MV-4-11 (cell line): ENCODE measurements around the gene MTLN.
A peak's percentile ranks its signal among the peaks of the same experiment; 100 is the strongest.
"Not testable (repeated sequence)": the region's sequence is repeated elsewhere in the genome, so short reads cannot be mapped to it uniquely, and the experiment has no call there.

ENCODE experiments used
- DNase-seq: peaks from one replicate; lab custom pipeline; 2025; lab: John Stamatoyannopoulos, UW

MTLN gene

GRCh38 chr2:110211938-110212858 lies at the start of gene MTLN:
Gene MTLN (minus strand): TSS chr2:110212547. CDS start chr2:110212525, 22 bp downstream.
- peak; percentile 47 for DNase-seq

GRCh38 chr2:110261910-110262309 lies 49.6 kb upstream of the MTLN start:
- not testable (repeated sequence) for DNase-seq

- DNase-seq: not testable (repeated sequence)
These were observed 35.9 kb upstream of the MTLN start for GRCh38 chr2:110248081-110248795.

GRCh38 chr2:110245488-110246435 lies 33.4 kb upstream of the MTLN start:
- DNase-seq: not testable (repeated sequence)

GRCh38 chr2:110243283-110243682 lies 30.9 kb upstream of the MTLN start:
- DNase-seq: not testable (repeated sequence)

GRCh38 chr2:110234514-110234913 lies 22.2 kb upstream of the MTLN start:
- DNase-seq: not testable (repeated sequence)

GRCh38 chr2:110229886-110230285 lies 17.5 kb upstream of the MTLN start:
- DNase-seq: not testable (repeated sequence)

- not testable (repeated sequence) for DNase-seq
These were observed 10.3 kb upstream of the MTLN start for GRCh38 chr2:110222626-110223025.

GRCh38 chr2:110221938-110222337 lies 9.6 kb upstream of the MTLN start:
- no peak for DNase-seq

GRCh38 chr2:110220190-110220564 lies 7.8 kb upstream of the MTLN start:
- no peak for DNase-seq

GRCh38 chr2:110219496-110220189 lies 7.3 kb upstream of the MTLN start:
- DNase-seq: no peak

GRCh38 chr2:110218889-110219288 lies 6.5 kb upstream of the MTLN start:
- not testable (repeated sequence) for DNase-seq

- DNase-seq: no peak
These were observed 4.5 kb upstream of the MTLN start for GRCh38 chr2:110216803-110217202.

- no peak for DNase-seq
These were observed 3.9 kb upstream of the MTLN start for GRCh38 chr2:110216199-110216598.

GRCh38 chr2:110215566-110216158 lies 3.3 kb upstream of the MTLN start:
- DNase-seq: no peak

GRCh38 chr2:110215091-110215490 lies 2.7 kb upstream of the MTLN start:
- DNase-seq: no peak

- DNase-seq: not testable (repeated sequence)
These were observed 1.2 kb upstream of the MTLN start for GRCh38 chr2:110213522-110213921.

- DNase-seq: no peak
These were observed 6.5 kb downstream of the MTLN start for GRCh38 chr2:110205660-110206455.

- DNase-seq: peak; percentile 71
These were observed 7.7 kb downstream of the MTLN start, which contains the start of gene NPHP1 for GRCh38 chr2:110204408-110205385. Gene NPHP1 (minus strand): TSS chr2:110205013. CDS start chr2:110204968, 45 bp downstream.
